ENCODE results near the gene MAN2A2.
"Not testable (repeated sequence)": the region's sequence is repeated elsewhere in the genome, so short reads cannot be mapped to it uniquely, and the experiment has no call there.

MAN2A2 gene

GRCh38 chr15:90905306-90906180 is 2.4 kb downstream of the MAN2A2 start:
- DNase-seq: no peak

GRCh38 chr15:90906181-90906849 is 3.2 kb downstream of the MAN2A2 start:
- no peak for DNase-seq

GRCh38 chr15:90907051-90907660 is 4.1 kb downstream of the MAN2A2 start:
- no peak for DNase-seq

GRCh38 chr15:90907838-90908507 is 4.9 kb downstream of the MAN2A2 start:
- DNase-seq: no peak

- DNase-seq: not testable (repeated sequence)
Observed at GRCh38 chr15:90909449-90909848, 6.3 kb downstream of the MAN2A2 start.

- DNase-seq: no peak
Observed at GRCh38 chr15:90909976-90910375, 6.9 kb downstream of the MAN2A2 start.

- DNase-seq: no peak
Observed at GRCh38 chr15:90910441-90911301, 7.6 kb downstream of the MAN2A2 start.

GRCh38 chr15:90911302-90911623 is 8.2 kb downstream of the MAN2A2 start:
- DNase-seq: no peak

GRCh38 chr15:90911906-90912769 is 9.0 kb downstream of the MAN2A2 start:
- no peak for DNase-seq

- DNase-seq: no peak
Observed at GRCh38 chr15:90912770-90913075, 9.6 kb downstream of the MAN2A2 start.

- no peak for DNase-seq
Observed at GRCh38 chr15:90913398-90913944, 10.4 kb downstream of the MAN2A2 start.

- DNase-seq: no peak
Observed at GRCh38 chr15:90914305-90915080, 11.4 kb downstream of the MAN2A2 start.

GRCh38 chr15:90915216-90915807 is 12.2 kb downstream of the MAN2A2 start:
- DNase-seq: no peak

- no peak for DNase-seq
Observed at GRCh38 chr15:90915808-90916440, 12.8 kb downstream of the MAN2A2 start.

- no peak for DNase-seq
Observed at GRCh38 chr15:90916461-90916860, 13.4 kb downstream of the MAN2A2 start.

- no peak for DNase-seq
Observed at GRCh38 chr15:90917569-90917968, 14.5 kb downstream of the MAN2A2 start.

- no peak for DNase-seq
Observed at GRCh38 chr15:90918034-90918788, 15.1 kb downstream of the MAN2A2 start.

GRCh38 chr15:90918835-90919234 is 15.7 kb downstream of the MAN2A2 start:
- no peak for DNase-seq

GRCh38 chr15:90921887-90922286 is 18.8 kb downstream of the MAN2A2 start:
- DNase-seq: no peak
